ENCODE measurements around the gene DPP7. TPM values are rescaled to one million over a fixed set of nuclear protein-coding genes. Genes with fewer than 3 reads are reported as not detected.

DPP7 gene
- total and polyA plus RNA-seq, 10 of the 15 experiments (the other 5 are each of a cell fraction or from before 2014, with no cell fraction given): 0.68 to 245 (median 106) TPM

DNA sequence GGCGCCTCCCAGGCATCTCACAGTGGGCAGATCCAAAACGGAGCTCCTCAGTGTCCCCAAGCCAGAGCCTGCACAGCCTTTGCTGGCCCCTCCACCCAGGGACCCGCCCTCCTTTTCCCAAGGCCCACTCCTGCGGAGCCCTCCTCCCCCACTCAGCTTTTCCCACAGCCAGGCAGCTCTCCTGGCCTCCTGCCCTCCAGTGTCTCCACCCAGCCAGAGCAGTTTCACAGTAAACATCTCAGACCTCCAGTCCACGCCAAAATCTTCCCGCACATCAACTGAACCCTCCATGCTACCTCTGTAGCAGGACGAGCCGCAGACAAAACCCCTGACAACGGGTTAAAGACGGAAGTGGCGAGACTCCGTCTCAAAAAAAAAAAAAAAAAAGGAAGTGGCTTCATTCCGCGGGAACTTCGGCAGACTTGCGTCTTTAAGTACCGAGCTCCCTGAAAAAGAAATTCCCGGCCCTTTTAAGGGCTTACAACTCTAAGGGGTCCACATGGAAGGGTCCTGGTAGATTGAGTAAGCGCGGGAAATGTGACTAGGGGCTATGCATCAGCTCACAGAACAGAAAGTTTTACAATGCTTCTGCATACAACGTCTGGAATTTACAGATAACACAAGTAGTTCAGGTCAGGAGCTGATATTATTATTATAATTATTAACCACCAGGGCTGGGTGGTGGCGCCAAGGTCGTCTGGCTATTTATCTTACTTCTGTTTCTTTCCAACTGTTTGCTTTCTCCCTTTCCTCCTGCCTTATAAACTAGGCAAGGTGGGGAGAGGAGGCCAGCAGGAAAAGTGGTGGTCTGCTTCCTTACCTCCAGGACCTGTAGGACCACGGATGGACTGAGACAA is 13.0 kb upstream of the DPP7 start (continued):
- TF ChIP-seq RELA (IDR thresholded peaks at IDR 0.05; ENCODE audit: borderline replicate concordance, partially characterized antibody) (peak; percentile 23), SRF (IDR thresholded peaks at IDR 0.05; ENCODE audit: low read depth in 2 of 2, low read length in 2 of 2) (no peak), NR2F1 (conservative IDR thresholded peaks at IDR 0.05) (no peak), MTA2 (IDR thresholded peaks at IDR 0.05; ENCODE audit: low read depth) (peak; percentile 40; the same call in 1 of the 2 replicates), ZNF217 (IDR thresholded peaks at IDR 0.05) (no peak), TBL1XR1 (IDR thresholded peaks at IDR 0.05; ENCODE audit: low read depth, low read length) (no peak)
- TF ChIP-seq, protein P1, sequence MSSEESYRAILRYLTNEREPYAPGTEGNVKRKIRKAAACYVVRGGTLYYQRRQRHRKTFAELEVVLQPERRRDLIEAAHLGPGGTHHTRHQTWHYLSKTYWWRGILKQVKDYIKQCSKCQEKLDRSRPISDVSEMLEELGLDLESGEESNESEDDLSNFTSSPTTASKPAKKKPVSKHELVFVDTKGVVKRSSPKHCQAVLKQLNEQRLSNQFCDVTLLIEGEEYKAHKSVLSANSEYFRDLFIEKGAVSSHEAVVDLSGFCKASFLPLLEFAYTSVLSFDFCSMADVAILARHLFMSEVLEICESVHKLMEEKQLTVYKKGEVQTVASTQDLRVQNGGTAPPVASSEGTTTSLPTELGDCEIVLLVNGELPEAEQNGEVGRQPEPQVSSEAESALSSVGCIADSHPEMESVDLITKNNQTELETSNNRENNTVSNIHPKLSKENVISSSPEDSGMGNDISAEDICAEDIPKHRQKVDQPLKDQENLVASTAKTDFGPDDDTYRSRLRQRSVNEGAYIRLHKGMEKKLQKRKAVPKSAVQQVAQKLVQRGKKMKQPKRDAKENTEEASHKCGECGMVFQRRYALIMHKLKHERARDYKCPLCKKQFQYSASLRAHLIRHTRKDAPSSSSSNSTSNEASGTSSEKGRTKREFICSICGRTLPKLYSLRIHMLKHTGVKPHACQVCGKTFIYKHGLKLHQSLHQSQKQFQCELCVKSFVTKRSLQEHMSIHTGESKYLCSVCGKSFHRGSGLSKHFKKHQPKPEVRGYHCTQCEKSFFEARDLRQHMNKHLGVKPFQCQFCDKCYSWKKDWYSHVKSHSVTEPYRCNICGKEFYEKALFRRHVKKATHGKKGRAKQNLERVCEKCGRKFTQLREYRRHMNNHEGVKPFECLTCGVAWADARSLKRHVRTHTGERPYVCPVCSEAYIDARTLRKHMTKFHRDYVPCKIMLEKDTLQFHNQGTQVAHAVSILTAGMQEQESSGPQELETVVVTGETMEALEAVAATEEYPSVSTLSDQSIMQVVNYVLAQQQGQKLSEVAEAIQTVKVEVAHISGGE (CRISPR knock-in tag; IDR thresholded peaks at IDR 0.05): peak; percentile 51; the same call in 1 of the 2 replicates
- TF ChIP-seq, protein P2, sequence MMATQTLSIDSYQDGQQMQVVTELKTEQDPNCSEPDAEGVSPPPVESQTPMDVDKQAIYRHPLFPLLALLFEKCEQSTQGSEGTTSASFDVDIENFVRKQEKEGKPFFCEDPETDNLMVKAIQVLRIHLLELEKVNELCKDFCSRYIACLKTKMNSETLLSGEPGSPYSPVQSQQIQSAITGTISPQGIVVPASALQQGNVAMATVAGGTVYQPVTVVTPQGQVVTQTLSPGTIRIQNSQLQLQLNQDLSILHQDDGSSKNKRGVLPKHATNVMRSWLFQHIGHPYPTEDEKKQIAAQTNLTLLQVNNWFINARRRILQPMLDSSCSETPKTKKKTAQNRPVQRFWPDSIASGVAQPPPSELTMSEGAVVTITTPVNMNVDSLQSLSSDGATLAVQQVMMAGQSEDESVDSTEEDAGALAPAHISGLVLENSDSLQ (IDR thresholded peaks at IDR 0.05): no peak
